Peyer's patch (tissue), 4 donors: ENCODE results near the gene CCDC66.

Experiments
- POLR2A ChIP-seq, 2 donors: fragments of 450-650 bp; IDR thresholded peaks; one replicate each; pipeline ENCODE4 v1.5.1; 2017; ENCODE audit warnings: antibody characterized with exemption in 2 of 2, mild to moderate bottlenecking in 2 of 2, moderate library complexity in 2 of 2
- TF ChIP-seq, protein P1 (sequence below), 6 experiments: fragments of 450-650 bp in 4 of 6; fragments of 200-600 bp in 2 of 6; sonication (generic) in 1 of 6; IDR thresholded peaks; one replicate each; pipeline ENCODE4 v1.5.1; 2017 to 2019; ENCODE audit warnings: antibody characterized with exemption in 6 of 6, mild to moderate bottlenecking in 3 of 6, moderate library complexity in 1 of 6

DNA sequence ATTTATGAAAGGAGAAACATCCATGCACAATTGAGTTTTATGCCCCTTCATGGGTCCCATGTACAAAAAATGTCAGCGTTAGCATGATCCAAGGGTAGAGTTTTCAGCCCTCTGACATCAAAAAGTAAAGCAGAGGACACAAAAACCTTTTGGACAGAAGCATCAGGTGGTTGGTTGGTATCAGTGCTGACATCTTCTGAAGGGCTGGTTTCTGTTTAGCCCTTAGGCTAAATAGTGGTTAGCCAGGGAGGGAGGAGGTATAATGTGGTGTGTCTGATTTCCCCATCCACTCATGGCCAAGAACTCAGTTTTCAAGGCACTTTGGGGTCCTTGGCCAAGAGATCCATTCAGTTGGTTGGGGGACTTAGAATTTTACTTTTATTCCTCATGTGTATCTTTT, 16.5 kb downstream of the CCDC66 start:
- TF ChIP-seq, protein P1, sequence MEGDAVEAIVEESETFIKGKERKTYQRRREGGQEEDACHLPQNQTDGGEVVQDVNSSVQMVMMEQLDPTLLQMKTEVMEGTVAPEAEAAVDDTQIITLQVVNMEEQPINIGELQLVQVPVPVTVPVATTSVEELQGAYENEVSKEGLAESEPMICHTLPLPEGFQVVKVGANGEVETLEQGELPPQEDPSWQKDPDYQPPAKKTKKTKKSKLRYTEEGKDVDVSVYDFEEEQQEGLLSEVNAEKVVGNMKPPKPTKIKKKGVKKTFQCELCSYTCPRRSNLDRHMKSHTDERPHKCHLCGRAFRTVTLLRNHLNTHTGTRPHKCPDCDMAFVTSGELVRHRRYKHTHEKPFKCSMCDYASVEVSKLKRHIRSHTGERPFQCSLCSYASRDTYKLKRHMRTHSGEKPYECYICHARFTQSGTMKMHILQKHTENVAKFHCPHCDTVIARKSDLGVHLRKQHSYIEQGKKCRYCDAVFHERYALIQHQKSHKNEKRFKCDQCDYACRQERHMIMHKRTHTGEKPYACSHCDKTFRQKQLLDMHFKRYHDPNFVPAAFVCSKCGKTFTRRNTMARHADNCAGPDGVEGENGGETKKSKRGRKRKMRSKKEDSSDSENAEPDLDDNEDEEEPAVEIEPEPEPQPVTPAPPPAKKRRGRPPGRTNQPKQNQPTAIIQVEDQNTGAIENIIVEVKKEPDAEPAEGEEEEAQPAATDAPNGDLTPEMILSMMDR (IDR thresholded peaks at IDR 0.05), result no peak
- no peak for TF ChIP-seq POLR2A (IDR thresholded peaks at IDR 0.05)
